ENCODE measurements around the gene RHOBTB3. TPM values are rescaled to one million over a fixed set of nuclear protein-coding genes. Genes with fewer than 3 reads are reported as not detected.
"Not testable (repeated sequence)": the region's sequence is repeated elsewhere in the genome, so short reads cannot be mapped to it uniquely, and the experiment has no call there.

The RHOBTB3 gene
- total RNA-seq, 4 donors from 2014 or later = 109 to 245 (median 183) TPM

- no peak for TF ChIP-seq CTCF (IDR thresholded peaks at IDR 0.05)
- DNase-seq (ENCODE audit: low spot score) (no peak), ATAC-seq (ENCODE audit: low FRiP score) (no peak)
Measured at GRCh38 chr5:95709967-95710650, 21.0 kb upstream of the RHOBTB3 start.

GRCh38 chr5:95710651-95711500, 20.3 kb upstream of the RHOBTB3 start:
- ATAC-seq (ENCODE audit: low FRiP score); DNase-seq (ENCODE audit: low spot score): not testable (repeated sequence)

DNA sequence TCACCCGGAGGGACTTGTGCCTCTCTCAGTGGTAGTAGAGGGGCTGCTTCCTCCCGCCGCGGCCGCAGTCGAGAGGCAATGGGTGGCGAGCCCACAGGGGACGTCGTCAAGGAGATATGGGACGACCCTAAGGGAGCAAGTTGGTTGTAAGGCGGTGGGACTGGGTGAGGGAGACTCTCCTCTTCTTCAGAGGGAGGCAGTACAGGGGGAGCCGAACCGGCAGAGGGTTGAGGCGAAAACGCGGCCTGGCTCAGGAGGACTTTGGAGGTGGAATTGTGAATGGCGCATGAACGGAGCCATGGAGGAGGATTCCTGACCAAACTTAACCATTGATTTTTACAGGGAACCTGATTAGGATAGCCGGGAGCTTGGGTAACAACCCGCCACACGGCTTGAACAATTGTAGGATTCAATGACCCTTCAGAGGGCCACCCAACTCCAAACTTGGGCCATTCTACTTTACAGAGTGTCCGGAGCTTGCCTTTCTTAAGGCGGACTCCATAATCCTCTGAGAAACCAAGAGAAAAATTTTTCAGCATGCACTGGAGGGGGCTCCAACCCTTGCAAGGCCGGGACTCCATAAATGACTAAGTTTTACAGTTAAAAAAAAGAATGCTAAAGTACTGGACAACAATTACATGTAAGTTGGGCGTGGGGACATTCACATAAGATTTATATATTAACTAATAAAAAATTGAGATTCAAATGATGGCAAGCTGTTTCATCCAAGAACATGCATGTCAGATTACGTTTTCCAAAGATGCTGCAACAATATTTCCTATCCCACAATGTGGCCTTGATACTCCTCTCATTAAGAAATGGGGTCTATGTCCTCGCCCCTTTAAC, 19.4 kb upstream of the RHOBTB3 start:
- ATAC-seq (ENCODE audit: low FRiP score) (no peak), DNase-seq (ENCODE audit: low spot score) (no peak)
- TF ChIP-seq CTCF (IDR thresholded peaks at IDR 0.05) = no peak

- no peak for DNase-seq (ENCODE audit: low spot score)
- no peak for TF ChIP-seq CTCF (IDR thresholded peaks at IDR 0.05)
- no peak for ATAC-seq (ENCODE audit: low FRiP score)
Measured at GRCh38 chr5:95712347-95712958, 18.7 kb upstream of the RHOBTB3 start.

GRCh38 chr5:95713246-95713645, 17.9 kb upstream of the RHOBTB3 start:
- not testable (repeated sequence) for DNase-seq (ENCODE audit: low spot score); ATAC-seq (ENCODE audit: low FRiP score)

GRCh38 chr5:95713960-95714710, 17.0 kb upstream of the RHOBTB3 start:
- no peak for TF ChIP-seq CTCF (IDR thresholded peaks at IDR 0.05)
- no peak for DNase-seq (ENCODE audit: low spot score)
- no peak for ATAC-seq (ENCODE audit: low FRiP score)

GRCh38 chr5:95715799-95716461, 15.2 kb upstream of the RHOBTB3 start:
- no peak for ATAC-seq (ENCODE audit: low FRiP score)
- no peak for TF ChIP-seq CTCF (IDR thresholded peaks at IDR 0.05)
- DNase-seq (ENCODE audit: low spot score) = no peak
